Measurements from ENCODE around the gene CCDC183. TPM values are rescaled to one million over a fixed set of nuclear protein-coding genes. Genes with fewer than 3 reads are reported as not detected.
"Not testable (repeated sequence)": the region's sequence is repeated elsewhere in the genome, so short reads cannot be mapped to it uniquely, and the experiment has no call there.

The CCDC183 gene
- total RNA-seq, 4 donors from 2014 or later: 1.1 to 10.3 (median 2.3) TPM

DNA sequence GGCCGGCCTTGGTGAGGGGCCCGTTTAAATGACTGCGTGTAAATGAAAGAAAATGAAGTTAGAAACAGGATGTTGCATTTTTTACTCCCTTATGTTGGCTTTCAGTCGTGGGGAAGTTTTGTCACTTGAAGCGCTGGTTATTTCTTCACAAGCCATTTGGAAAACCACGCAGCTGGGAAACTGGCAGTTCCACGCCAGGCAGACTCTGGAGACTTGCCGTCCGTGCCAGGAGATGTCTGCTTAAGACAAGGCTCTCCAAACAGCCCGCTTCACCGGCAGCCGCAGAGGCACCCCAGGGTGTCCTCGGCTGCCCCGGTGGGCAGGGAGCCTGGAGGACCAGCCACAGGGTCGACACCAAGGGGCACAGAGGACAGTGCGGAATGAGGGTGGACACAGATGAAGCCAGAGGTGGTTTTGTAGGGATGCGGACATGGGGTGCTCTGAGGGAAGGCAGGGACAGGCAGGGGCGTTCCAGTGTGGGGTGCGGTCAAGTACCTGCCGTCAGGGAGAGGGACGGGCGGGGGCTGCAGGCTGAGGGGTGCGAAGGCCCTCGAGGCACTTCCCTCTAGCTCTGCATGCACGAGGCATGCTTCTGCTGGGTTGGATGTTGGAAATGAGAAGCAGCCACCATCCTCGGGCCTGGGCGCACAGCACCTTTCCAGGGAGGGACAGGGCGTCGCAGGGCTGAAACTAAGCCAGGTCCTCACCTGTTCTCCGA lies 35.0 kb downstream of the CCDC183 start:
- TF ChIP-seq EP300 (IDR thresholded peaks at IDR 0.05) (no peak), POLR2AphosphoS5 (IDR thresholded peaks at IDR 0.05) (no peak), POLR2A (IDR thresholded peaks at IDR 0.05) (no peak)
- TF ChIP-seq, protein P1, sequence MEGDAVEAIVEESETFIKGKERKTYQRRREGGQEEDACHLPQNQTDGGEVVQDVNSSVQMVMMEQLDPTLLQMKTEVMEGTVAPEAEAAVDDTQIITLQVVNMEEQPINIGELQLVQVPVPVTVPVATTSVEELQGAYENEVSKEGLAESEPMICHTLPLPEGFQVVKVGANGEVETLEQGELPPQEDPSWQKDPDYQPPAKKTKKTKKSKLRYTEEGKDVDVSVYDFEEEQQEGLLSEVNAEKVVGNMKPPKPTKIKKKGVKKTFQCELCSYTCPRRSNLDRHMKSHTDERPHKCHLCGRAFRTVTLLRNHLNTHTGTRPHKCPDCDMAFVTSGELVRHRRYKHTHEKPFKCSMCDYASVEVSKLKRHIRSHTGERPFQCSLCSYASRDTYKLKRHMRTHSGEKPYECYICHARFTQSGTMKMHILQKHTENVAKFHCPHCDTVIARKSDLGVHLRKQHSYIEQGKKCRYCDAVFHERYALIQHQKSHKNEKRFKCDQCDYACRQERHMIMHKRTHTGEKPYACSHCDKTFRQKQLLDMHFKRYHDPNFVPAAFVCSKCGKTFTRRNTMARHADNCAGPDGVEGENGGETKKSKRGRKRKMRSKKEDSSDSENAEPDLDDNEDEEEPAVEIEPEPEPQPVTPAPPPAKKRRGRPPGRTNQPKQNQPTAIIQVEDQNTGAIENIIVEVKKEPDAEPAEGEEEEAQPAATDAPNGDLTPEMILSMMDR (IDR thresholded peaks at IDR 0.05): no peak
- Histone ChIP-seq H3K36me3 (peaks cover 80% of the 10 kb centered on the region), H3K9me3 (no peaks in the 10 kb centered on the region), H3K27me3 (no peaks in the 10 kb centered on the region), H3K27ac (no peak overlapping the region), H3K4me3 (no peak overlapping the region), H3K4me1 (no peaks in the 10 kb centered on the region)
- WGBS: 90% methylated on average over 28 of the region's 30 CpGs
- DNase-seq (ENCODE audit: low spot score in 2 of 2): no peak

DNA sequence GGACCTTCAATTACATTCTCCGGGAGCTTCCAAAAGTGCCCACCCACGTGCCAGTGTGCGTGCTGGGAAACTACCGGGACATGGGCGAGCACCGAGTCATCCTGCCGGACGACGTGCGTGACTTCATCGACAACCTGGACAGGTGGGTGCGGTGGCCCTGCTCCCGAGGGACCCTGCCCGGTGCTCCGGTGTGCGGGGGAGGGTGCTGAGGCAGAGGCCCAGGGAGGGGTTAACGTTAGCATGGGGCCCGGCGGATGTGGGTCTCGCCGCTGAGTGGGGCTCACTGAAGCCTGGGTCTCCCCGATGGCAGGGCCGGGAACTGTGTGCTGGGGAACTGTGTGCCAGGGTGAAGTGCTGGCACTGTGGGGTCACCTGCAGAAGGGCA lies 35.6 kb downstream of the CCDC183 start:
- no peak for DNase-seq (ENCODE audit: low spot score in 2 of 2)
- peaks cover 79% of the 10 kb centered on the region for H3K36me3 ChIP-seq
- no peak overlapping the region for H3K4me3 ChIP-seq
- no peaks in the 10 kb centered on the region for H3K27me3 ChIP-seq
- no peak overlapping the region for H3K27ac ChIP-seq
- TF ChIP-seq POLR2A (IDR thresholded peaks at IDR 0.05) (no peak), EP300 (IDR thresholded peaks at IDR 0.05) (no peak)
- TF ChIP-seq, protein P1 (IDR thresholded peaks at IDR 0.05): no peak
- no peaks in the 10 kb centered on the region for H3K4me1 ChIP-seq
- 94% methylated on average over 11 of the region's 23 CpGs for WGBS
- no peaks in the 10 kb centered on the region for H3K9me3 ChIP-seq

GRCh38 chr9:136832581-136832980 lies 36.4 kb downstream of the CCDC183 start:
- TF ChIP-seq POLR2AphosphoS5 (IDR thresholded peaks at IDR 0.05): no peak
- TF ChIP-seq, protein P1 (IDR thresholded peaks at IDR 0.05): no peak
- no peak for TF ChIP-seq POLR2A (IDR thresholded peaks at IDR 0.05)
- no peak for TF ChIP-seq EP300 (IDR thresholded peaks at IDR 0.05)
- no peaks in the 10 kb centered on the region for H3K4me1 ChIP-seq
- WGBS: 100% methylated on average over 1 of the region's 9 CpGs
- H3K27ac ChIP-seq: no peak overlapping the region
- no peaks in the 10 kb centered on the region for H3K27me3 ChIP-seq
- no peaks in the 10 kb centered on the region for H3K9me3 ChIP-seq
- DNase-seq (ENCODE audit: low spot score in 2 of 2): no peak
- peaks cover 77% of the 10 kb centered on the region for H3K36me3 ChIP-seq
- no peak overlapping the region for H3K4me3 ChIP-seq

GRCh38 chr9:136833381-136834048 lies 37.4 kb downstream of the CCDC183 start:
- not testable (repeated sequence) for H3K4me3 ChIP-seq; H3K27ac ChIP-seq; H3K27me3 ChIP-seq; DNase-seq (ENCODE audit: low spot score in 2 of 2); H3K4me1 ChIP-seq; H3K9me3 ChIP-seq
- H3K36me3 ChIP-seq: peaks cover 78% of the 10 kb centered on the region
- WGBS: 66% methylated on average over 11 of the region's 16 CpGs

DNA sequence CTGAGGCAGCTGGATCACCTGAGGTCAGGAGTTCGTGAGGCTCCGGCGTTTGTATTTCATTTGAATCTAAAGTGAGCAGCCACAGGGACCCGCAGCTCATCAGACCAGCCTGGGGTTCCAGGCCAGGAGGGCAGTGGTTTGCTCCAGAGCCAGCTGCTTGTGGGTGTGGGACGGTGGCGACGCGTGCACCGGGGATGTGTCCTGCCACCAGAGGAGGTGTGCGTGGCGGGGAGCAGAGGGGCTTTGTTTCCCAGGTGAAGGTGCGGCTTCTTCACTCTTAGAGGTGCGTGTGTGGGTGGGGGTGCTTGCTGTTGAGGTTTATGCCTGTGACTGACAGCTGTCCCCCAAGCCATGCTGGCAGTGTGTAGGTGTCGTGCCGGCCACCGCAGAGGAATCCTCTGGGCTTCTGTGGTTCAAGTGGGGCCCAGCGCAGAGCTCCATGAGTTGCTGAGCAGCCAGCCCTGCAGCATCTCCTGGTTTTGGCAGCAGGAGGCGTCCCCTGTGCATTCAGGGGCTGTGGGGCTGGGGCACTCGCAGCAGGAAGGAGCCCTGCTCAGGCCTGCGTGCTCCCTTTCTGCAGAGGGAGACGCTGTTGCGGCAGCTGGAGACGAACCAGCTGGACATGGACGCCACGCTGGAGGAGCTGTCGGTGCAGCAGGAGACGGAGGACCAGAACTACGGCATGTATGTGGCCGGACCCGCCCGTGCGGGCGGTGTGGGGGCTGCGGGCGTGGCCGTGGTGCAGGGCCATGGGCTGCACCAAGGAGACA lies 39.2 kb downstream of the CCDC183 start:
- no peak for DNase-seq (ENCODE audit: low spot score in 2 of 2)
- peaks cover 72% of the 10 kb centered on the region for H3K36me3 ChIP-seq

More for the DNA sequence above, 39.2 kb downstream of the CCDC183 start:
- WGBS: 94% methylated on average over 24 of the region's 36 CpGs
- H3K27me3 ChIP-seq: no peaks in the 10 kb centered on the region
- no peak overlapping the region for H3K27ac ChIP-seq
- H3K4me3 ChIP-seq: no peak overlapping the region
- H3K9me3 ChIP-seq: no peaks in the 10 kb centered on the region
- peaks cover 2% of the 10 kb centered on the region for H3K4me1 ChIP-seq
- no peak for TF ChIP-seq POLR2AphosphoS5 (IDR thresholded peaks at IDR 0.05)
- TF ChIP-seq, protein P1 (IDR thresholded peaks at IDR 0.05): no peak
- TF ChIP-seq EP300 (IDR thresholded peaks at IDR 0.05): no peak

All from suprapubic skin (tissue), 4 donors.